Measurements from ENCODE around the gene MYO5A. TPM values are rescaled to one million over a fixed set of nuclear protein-coding genes. Genes with fewer than 3 reads are reported as not detected.

MYO5A gene
- 58.1 and 70.1 TPM in 2 replicates for total RNA-seq

GRCh38 chr15:52528564-52529340, at the start of gene MYO5A:
MYO5A (minus strand) TSS chr15:52528880; CDS start chr15:52528806, 74 bp downstream.

GRCh38 chr15:52568601-52569585, 40.2 kb upstream of the MYO5A start, which contains the start of gene ARPP19:
ARPP19 (minus strand) TSS chr15:52569030; CDS start chr15:52568892, 138 bp downstream.

GRCh38 chr15:52295421-52296001, 233.2 kb downstream of the MYO5A start, which contains the start of gene MYO5C:
MYO5C (minus strand) TSS chr15:52295804; CDS start chr15:52295636, 168 bp downstream.

Other genes starting within 250 kb of the MYO5A start
- 19.4 and 23.3 TPM in 2 replicates for gene MYO5C, start 233.1 kb downstream of the MYO5A start, total RNA-seq
- 92.3 and 138 TPM in 2 replicates for gene ARPP19, start 40.1 kb upstream of the MYO5A start, total RNA-seq
- 56.2 and 101 TPM in 2 replicates for gene ATOSA, start 150.5 kb upstream of the MYO5A start, total RNA-seq

Measured in bladder microvascular endothelial cell (primary cell).